ENCODE measurements around the gene CNKSR3.

CNKSR3 gene

DNA sequence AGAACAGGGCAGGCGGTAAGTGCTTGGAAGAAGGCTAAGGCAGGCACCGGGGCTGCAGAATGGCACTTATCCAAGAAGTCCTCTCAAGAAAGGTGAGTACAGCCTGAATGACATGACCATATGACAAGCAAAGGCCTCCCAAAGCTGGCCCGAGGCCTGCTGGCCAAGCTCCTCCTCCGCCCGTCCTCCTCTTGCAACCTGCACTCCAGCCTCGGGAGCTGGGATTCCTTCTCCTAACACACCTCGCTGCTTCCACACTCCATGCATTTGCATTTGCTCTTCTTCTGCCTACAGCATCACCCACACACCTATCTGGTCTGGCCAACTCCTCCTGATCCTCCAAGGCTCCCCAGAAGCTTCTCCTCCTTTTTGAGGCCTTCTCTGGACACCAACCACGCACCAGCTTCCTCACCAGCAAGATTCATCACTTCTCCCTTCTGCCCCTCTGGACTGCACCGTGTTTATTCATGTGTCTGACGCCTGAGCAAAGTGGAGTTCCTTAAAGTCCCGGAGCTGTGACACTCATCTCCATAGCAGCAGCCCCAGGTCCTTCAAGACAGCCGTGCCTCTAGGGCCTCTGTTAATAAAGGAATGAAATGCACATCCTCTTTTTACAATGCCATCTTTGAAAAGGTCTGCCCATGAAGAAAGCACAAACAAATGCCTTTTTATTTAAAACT, 32.3 kb downstream of the CNKSR3 start:
- peak; percentile 1 for DNase-seq

DNA sequence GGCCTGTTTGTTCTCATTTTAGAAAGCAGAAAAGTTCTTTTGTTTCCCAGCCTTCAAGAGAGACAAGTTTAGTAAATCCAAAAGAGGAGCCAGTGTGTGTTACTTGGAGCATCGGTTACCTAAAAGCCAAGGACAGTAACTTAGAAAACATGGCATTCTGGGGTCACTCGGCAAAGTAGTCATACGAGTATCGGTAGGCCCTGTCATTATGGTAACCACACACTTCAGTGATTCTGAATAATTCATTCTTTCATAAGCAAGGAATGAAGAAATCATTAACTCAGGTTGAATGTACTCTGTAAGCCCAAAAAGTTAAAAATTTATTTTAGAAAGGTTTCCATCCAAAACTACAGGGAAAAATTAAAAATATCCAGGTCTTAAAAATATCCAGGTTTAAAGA, 34.0 kb downstream of the CNKSR3 start:
- no peak for DNase-seq

DNA sequence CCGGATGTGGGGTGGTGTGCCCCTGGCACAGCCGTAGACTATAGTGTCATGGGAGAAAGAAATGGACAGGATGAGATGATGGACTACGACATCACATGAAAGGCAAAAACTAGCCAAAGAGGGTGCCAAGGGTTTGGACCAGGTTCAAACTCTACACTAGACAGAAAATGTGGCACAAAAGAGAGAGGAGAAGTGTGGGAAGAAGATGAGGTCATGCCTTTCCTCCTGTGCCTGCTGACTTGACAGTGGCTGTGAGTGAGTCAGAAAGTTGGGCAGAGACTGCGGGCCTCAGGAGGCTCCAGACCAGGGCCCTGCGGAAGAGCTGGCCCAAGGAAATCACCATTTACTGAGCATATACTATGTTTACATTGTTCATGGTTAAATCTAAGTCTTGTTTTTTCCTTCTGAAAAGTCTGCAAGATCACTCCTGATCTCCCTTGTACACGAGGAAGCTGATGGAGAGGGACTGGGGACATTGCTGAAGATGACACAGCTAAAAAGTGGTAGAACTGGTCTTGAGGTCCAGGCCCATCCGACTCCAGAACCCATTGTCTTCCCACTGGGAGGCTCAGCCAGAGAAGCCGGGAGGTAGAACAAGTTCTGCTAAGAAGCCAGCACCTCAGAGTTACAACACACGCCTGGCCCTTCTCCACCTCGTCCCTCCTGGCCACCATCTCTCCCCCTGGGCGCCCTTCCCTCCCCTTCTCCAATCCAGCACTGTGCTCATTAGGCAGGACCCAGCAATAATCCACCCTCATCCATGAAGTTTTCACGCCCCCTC, 35.6 kb downstream of the CNKSR3 start:
- DNase-seq, result no peak

DNA sequence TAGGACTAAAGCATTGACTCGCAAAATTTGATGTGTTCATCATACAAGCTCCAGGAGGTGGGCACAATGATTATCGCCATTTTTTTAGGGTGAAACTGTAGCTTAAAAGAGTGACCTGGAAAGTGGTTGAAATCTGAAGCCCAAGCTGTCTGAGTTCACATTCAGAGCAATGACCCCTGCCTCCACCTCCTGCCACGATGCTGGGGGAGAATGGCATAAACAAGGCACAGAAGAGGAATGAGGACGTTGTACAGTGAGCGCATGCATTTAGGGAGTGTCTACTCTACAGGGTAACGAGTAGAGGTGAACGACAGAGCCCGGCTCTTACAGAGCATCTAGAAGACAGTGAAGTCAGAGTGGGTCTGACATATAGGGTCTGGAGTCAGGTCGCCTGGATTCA, 37.2 kb downstream of the CNKSR3 start:
- no peak for DNase-seq

DNA sequence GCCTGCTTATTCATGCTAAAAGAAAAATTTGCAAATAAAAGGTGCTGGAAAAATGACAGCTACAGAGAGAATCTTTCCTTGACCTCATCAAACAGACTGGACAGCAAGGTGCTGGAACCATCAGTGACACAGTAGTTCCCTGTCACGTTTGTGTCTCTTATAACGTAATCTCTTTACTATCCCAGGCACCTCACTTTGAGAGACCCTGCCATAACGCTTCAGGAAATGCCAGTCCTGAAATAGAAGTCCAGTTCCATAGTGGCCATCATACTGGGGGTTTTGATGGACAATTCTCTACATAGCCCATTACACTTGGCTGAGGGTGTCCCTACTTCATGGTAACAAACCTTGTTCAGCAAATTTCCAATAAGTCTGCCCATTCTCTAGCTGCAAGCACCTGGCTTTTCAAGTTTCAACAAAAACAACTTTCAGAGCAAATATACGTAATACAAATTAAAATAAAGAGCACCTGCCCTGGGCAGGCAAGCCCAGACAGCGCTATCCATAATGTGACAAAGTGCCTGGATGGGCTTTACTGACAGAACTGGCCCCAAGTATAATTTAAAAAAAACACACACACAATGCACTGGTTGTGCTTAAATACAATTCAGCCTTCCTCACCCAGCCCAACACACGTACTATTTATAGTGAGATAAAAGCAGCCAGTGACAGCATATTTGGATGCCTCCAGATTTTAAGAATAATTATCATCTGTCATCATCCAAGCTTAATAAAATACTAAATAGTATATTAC, 38.7 kb downstream of the CNKSR3 start:
- DNase-seq, result no peak

DNA sequence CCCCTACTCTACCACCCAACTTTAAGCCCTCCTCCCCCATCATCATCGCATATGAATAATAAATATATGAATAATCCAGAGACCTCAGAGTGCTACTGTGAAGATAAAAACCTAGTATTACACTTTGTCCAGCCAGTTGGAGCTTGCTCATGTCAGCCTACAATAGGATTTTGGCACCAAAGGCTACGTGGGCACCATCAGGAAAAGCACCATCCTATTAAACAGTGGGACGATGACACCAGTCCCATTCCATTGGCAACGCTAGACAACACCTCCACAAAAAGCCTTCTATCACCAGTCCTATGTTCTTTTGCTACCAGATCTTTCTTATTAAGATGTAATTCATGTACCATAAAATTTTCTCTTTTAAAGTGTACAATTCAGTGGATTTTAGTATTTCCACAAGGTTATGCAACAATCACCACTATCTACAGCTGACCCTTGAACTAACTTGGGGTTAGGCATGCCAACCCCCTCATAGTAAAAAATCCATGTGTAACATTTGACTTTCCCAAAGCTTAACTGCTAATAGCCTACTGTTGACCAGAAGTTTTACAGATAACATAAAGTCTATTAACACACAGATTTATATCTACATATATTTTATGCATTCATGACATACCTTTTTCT, 41.1 kb downstream of the CNKSR3 start:
- no peak for DNase-seq

DNA sequence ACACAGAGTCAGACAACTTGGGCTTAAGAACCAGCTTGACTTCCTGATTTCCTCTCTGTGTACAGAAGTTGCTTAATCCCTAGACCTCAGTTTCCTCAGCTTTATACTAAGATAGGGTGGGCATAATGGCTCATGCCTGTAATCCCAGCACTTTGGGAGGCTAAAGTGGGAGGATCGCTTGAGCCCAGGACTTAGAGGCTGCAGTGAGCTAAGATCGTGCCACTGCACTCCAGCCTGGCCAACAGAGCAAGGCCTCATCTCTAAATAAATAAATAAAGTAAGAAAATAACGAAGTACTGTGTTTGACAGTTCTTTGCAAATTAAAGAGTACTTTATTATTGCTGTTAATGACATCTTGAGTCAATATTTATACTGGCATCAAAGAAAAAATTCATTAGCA, 41.7 kb downstream of the CNKSR3 start:
- no peak for DNase-seq

DNA sequence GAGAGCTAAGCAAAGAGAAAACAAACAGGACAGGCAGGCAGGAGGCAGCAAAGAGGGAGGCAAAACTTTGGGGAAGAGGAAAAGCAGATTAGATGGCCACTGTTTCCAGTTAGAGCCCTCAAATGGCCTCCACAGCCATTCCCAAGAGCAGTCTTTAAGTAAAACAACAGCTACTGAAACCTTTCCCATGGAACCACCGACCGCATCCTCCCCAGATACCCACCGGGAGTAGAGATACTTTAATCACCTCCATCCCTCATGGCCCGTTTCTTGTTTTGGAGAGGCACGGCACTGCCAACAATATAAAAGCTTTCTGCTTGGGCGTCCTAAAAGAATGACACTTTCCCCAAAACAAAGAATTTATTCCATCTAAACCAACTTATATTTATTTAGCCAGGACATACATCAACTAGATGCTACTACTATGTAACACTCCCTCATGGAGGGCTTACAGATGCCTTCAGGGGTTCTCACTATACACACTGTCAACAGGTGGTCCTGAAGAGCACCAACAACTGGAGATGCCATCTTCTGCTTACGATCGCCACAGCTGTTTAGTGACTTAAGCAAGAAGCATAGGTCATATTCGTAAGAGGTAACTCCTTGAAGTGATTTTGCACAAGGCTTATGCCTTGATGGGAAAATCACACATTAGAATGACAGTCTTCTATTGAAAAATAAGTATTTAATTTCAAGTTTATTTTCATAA, 43.4 kb downstream of the CNKSR3 start:
- no peak for DNase-seq

DNA sequence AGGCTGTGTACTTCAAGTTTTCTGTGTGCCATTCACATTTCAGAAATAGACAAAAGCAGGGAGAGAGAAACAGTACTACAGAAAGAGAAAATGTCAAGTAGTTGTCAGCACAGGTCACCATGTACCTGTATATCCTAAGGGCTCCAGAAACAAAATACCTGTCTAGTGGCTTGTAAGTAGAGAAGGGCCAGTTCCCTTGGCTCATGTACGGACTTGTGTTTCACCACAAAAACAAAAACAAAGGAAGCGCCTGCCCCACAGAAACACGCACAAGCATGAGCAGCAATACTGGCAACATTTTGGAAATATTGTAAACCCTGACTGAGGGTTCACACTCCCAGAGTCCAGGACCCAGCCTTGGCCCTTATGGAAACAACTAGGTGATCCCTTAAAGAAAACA, 44.3 kb downstream of the CNKSR3 start:
- DNase-seq, result no peak

DNA sequence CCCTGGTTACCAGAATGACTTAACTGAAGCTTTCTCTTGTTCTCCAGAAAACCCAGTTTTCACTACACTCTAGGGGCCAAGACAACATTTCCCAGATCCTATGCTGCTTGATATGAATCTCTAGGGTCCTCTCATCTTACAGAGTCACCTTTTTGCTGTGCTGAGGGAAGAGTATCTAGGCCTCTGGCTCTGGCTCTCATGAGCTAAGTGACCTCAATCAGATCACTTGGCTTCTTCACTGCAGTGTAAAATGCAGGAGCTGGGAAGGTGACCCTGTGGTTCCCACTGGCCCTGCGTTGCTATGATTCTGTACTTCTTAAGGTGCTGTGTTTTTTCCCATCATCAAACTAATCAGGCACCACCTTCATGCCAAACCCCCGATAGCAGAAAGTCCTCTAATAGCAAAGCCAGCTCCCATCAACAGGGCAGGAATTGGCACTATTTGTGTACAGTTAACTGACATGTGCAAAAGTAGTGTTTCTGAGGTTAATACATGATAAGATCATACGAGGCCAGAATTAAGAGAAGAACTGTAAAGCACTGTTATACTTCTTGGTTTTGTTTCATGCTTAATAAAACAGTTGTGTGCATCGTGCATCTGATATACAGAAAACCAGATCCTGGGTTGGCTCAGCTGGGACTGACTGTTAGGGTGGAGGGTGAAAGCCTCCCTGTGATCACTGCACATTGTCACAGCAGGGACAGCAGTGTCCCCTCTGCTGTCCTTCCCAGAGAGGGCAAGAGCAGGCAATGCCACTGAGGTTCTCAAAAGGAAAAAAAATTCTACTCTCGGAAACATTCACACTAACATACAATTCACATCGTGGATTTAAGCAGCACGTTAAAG, 46.7 kb downstream of the CNKSR3 start:
- DNase-seq, result no peak

DNA sequence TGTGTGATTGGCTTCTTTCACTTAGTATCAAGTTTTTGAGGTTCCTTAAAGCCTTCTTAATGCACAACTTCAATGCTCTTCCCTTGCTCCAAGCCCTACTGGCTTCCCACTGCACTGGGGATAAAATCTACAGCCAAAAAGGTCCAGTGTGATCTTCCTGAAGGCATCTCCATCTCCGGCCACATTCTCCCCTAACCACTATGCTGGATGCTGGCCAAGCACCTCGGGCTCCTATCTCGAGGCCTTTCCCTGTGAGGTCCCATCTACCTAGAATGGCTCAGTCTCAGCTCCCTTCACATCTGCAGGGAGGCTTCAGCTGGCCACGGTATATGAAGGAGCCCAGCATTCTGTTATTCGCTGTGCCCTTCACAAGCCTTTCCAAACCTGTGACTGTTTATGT, 48.1 kb downstream of the CNKSR3 start:
- DNase-seq, result no peak

DNA sequence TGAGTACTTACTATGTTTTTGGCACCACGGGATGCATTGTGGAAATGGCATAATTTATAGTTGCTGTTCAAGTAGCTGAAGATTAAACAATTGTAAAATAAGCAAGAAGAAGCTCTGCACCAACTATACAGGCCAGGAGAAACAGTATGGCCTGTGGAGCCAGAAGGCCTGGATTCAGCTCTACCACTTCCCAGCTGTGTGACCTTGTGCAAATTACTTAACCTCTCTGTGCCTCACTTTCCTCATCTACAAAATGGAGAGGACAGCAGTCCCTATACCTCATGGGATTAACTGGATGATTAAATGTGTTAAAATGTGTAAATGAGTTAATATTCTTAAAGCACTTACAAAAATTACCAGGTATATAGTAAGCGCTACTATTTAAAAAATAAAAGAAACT, 49.1 kb downstream of the CNKSR3 start:
- DNase-seq, result no peak

DNA sequence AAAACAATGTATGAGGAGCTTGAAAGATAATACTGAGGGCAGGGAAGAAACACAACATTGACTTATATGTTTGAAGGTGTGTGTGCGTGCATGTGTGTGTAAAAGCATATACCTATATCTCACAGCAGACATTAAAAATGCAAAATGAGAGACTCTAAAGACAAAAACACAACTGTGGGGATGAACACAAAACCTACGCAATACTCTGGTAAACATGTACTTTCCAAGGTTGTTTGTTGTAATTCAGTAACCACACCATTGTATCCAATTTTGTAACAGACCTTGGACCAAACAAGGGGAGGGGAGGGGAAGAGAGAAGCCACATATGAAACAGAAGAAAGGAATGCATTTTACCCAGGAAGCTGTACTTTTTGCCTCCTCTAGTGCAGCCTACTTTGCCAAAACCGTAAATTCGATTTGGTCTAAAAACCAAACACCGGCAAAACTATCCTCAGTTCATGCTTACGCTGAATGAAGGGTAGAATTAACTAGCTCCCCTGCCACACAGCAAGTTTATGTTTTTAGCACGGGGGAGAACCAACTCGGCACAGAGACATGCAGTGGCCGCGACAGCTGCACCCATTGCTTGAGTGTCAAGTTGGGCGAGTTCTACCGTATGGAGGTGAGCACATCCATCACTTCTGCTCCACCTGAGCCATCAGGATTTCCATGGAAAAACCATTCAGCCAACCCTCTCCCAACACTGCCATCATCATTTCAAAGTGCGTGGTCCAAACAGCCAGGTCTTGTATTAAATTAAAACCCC, 50.0 kb downstream of the CNKSR3 start:
- no peak for DNase-seq

DNA sequence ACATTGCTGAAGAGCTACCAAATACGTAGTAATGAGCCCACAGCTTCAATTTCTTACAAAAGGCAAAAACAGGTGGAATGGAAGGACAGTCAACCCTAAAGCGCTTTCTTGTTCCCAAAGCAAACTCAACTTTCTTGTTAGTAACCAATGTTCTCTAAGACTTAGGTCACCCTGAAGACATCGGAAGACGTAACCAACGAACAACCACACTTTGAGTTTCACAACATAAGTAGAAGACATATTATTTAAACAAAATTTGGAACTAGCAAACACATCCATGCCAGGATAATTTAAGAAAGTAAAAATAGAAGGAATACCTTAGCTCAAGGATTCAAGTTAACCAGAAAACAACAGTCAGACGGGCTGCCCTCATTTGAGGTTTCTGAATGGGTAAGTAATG, 51.0 kb downstream of the CNKSR3 start:
- no peak for DNase-seq

DNA sequence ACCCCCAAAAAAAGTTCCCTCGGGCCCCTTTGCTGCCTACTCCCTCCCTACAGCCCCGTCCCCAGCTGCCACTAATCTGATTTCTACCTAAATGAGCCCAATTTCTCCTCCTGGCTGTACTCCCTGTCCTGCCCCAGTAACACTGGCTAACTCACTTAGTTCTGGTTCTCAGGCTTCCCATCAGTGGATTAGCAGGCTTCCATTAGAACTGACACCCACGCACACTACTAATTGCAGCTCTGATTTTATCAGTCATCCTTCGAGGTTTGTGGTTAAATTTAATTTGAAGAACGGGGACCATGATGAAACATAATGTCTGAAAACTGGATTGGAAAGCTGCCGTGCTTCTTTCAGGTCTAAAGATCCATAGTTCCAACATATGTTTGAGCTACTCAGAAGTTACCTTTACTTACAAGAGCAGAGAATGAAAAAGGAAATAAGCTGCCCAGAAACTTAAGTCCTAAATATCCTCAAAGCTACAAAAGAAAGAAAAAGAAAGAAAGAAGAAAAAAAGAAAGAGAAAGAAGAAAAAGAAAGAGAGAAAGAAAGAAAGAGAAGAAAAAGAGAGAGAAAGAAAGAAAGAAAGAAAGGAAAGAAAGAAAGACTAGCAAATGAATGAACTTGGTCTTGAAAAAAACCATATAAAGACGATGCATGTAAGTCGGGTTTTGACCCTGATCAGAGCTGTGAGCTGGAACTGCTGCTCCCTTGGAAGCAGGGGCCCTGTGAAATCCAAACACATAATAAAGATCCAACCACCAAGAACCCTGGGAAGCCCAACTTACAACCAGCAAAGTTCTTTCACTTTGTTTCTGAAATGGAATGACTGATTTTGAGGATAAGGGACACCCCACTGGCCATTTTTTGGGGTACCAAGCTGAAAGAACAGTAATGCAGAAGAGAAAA, 51.7 kb downstream of the CNKSR3 start:
- DNase-seq, result no peak

DNA sequence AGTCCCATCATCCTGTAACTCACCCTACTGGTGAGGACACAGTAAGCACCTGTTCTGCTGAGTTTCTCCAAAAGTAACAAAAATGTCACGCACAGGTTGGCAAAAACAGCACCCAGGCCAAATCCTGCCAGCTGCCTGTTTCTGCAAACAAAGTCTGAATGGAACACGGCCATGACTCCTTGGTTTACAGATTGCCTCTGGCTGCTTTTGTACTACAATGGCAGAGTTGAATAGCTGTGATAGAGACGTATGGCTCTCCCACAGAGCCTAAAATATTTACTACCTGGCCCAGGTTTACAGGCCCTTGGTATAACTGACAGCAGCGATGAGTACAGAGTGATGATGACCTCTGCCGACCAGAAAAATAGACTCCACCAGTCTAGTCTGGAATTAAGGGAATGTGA, 52.6 kb downstream of the CNKSR3 start:
- no peak for DNase-seq

DNA sequence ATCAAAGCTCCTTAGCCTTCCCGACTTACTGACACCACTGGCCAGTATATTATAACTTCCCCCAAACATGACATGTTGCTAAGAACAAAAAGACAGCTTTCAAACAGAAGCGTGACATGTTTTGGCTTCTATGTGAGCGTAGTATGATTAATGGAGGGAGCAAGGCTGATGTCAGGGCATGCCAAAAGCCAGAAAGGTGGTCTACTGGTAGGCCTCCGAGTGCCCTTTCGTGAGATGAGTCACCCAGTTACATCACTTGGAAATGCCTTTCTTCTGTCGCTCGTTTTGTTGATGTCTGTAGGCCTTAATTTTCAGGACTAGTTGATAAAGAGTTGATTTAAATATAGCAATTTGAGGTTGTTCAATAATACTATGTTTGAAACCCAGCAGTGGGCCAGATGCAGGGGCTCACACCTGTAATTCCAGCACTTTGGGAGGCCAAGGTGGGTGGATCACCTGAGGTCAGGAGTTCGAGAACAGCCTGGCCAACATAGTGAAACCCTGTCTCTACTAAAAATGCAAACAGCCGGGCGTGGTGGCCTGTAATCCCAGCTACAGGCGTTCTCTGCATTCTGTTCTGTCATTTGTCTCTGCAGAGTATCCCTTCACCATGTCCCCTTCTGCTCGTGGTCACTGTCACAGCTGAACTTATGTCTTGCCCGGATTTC, 53.3 kb downstream of the CNKSR3 start:
- no peak for DNase-seq

DNA sequence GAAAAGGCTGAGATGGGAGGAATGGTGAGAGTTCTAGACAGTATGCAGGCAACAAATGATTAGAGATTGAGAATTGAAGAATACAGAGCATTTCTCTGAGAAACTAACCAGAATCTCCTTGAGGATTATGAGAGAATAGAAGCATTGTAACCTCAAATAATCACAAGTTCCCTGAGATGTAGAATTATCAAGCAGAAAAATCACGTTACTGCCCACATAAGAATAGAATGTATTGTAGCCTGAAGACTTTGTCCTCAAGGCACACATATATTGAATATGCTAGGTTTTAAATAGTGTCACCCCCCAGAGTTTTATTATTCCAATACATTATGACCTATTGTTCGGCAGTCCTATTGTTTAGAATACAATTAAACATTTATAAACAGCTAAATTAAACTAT, 57.2 kb downstream of the CNKSR3 start:
- DNase-seq, result no peak

DNA sequence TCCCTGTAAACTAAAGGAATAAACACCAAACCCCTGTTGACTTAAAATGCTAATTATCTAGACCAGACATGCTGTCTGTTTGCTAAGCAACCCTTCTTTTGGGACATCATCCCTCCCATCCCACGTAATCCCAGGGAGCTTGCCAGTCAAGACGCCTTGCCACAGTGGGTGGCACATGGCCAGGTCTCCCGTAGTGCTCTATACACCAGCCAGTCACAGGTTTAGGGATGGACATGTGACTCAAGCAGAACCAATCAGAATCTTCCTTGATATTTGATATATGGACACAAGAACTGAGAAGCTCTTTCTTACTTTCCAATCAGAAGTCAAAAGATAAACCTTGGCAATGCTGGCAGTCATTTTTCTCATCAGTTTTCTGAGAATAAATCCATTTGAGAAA, 60.0 kb downstream of the CNKSR3 start:
- DNase-seq, result no peak

Data from CD4-positive, alpha-beta T cell treated with Interferon gamma for 1 hour (primary cell).